ENCODE data around the gene FGF11. TPM values are rescaled to one million over a fixed set of nuclear protein-coding genes. Genes with fewer than 3 reads are reported as not detected.

The FGF11 gene
- total and polyA plus RNA-seq, 2 donors (not counting 1 experiment from before 2014, with no cell fraction given) = 0.33 to 0.87 TPM

- H2AFZ ChIP-seq (ENCODE audit: low read length) = peak within 1 kb of the TSS; percentile 83
- H3K9me3 ChIP-seq (ENCODE audit: control insufficient read depth, insufficient read depth, low read depth, low read length) = no peaks in the 10 kb centered on the region
- H3K27ac ChIP-seq (ENCODE audit: insufficient read depth, low read length) = peak within 1 kb of the TSS; percentile 90
- peaks cover 13% of the 10 kb centered on the region for H3K36me3 ChIP-seq (ENCODE audit: control insufficient read depth, insufficient read depth, low read length)
- DNase-seq (ENCODE audit: low read depth in 2 of 2) = peak; percentile 79 to 83
- H3K4me1 ChIP-seq (ENCODE audit: control insufficient read depth, extremely low read depth, insufficient read depth, low read length) = peaks cover 3% of the 10 kb centered on the region
- peak within 1 kb of the TSS; percentile 54 to 96 (median 80) for H3K4me3 ChIP-seq (replicated peaks in 1 of 4; ENCODE audit: control extremely low read depth in 1 of 4, insufficient read depth in 1 of 4, low read depth in 3 of 4, low read length in 4 of 4)
- H4K20me1 ChIP-seq (ENCODE audit: control insufficient read depth, extremely low read depth, insufficient read depth, low read length) = no peaks in the 10 kb centered on the region
- H3K27me3 ChIP-seq (ENCODE audit: control insufficient read depth, insufficient read depth, low read length) = no peaks in the 10 kb centered on the region
- H3K79me2 ChIP-seq (ENCODE audit: control insufficient read depth, insufficient read depth, low read length) = no peaks in the 10 kb centered on the region
- H3K9ac ChIP-seq (ENCODE audit: insufficient read depth, low read length) = peak within 1 kb of the TSS; percentile 80
- TF ChIP-seq EZH2 (IDR thresholded peaks at IDR 0.05; ENCODE audit: low read length, missing control alignments) (no peak), CTCF (conservative IDR thresholded peaks at IDR 0.05 in 1 of 2, IDR thresholded peaks at IDR 0.05 in 1 of 2; ENCODE audit: low read depth in 1 of 2, low read length in 2 of 2) (peak; percentile 34 to 49)
- H3K4me2 ChIP-seq (ENCODE audit: extremely low read depth, insufficient read depth, low read length) = peak within 1 kb of the TSS; percentile 99
These were observed 44.7 kb upstream of the FGF11 start, which contains the start of gene PLSCR3 for GRCh38 chr17:7394452-7395191. TSS of gene PLSCR3 (minus strand) at chr17:7394525. CDS start at chr17:7394110, 415 bp downstream.

- Histone ChIP-seq H3K9me3 (ENCODE audit: control insufficient read depth, insufficient read depth, low read depth, low read length) (no peaks in the 10 kb centered on the region), H4K20me1 (ENCODE audit: control insufficient read depth, extremely low read depth, insufficient read depth, low read length) (no peaks in the 10 kb centered on the region), H3K36me3 (ENCODE audit: control insufficient read depth, insufficient read depth, low read length) (peaks cover 6% of the 10 kb centered on the region), H2AFZ (ENCODE audit: low read length) (no peak overlapping the region), H3K79me2 (ENCODE audit: control insufficient read depth, insufficient read depth, low read length) (no peaks in the 10 kb centered on the region), H3K4me1 (ENCODE audit: control insufficient read depth, extremely low read depth, insufficient read depth, low read length) (peaks cover 3% of the 10 kb centered on the region), H3K4me2 (ENCODE audit: extremely low read depth, insufficient read depth, low read length) (no peak overlapping the region), H3K27me3 (ENCODE audit: control insufficient read depth, insufficient read depth, low read length) (no peaks in the 10 kb centered on the region), H3K4me3 (replicated peaks in 1 of 4; ENCODE audit: control extremely low read depth in 1 of 4, insufficient read depth in 1 of 4, low read depth in 3 of 4, low read length in 4 of 4) (no peak overlapping the region), H3K27ac (ENCODE audit: insufficient read depth, low read length) (no peak overlapping the region), H3K9ac (ENCODE audit: insufficient read depth, low read length) (no peak overlapping the region)
- TF ChIP-seq EZH2 (IDR thresholded peaks at IDR 0.05; ENCODE audit: low read length, missing control alignments) (no peak), CTCF (conservative IDR thresholded peaks at IDR 0.05 in 1 of 2, IDR thresholded peaks at IDR 0.05 in 1 of 2; ENCODE audit: low read depth in 1 of 2, low read length in 2 of 2) (no peak)
- no peak for DNase-seq (ENCODE audit: low read depth in 2 of 2)
These were observed 43.2 kb upstream of the FGF11 start for GRCh38 chr17:7396147-7396546.

- no peak for DNase-seq (ENCODE audit: low read depth in 2 of 2)
- Histone ChIP-seq H3K4me1 (ENCODE audit: control insufficient read depth, extremely low read depth, insufficient read depth, low read length) (peaks cover 10% of the 10 kb centered on the region), H3K27ac (ENCODE audit: insufficient read depth, low read length) (no peak overlapping the region), H3K27me3 (ENCODE audit: control insufficient read depth, insufficient read depth, low read length) (no peaks in the 10 kb centered on the region), H3K9me3 (ENCODE audit: control insufficient read depth, insufficient read depth, low read depth, low read length) (no peaks in the 10 kb centered on the region), H3K36me3 (ENCODE audit: control insufficient read depth, insufficient read depth, low read length) (no peaks in the 10 kb centered on the region), H4K20me1 (ENCODE audit: control insufficient read depth, extremely low read depth, insufficient read depth, low read length) (no peaks in the 10 kb centered on the region), H2AFZ (ENCODE audit: low read length) (no peak overlapping the region), H3K4me3 (replicated peaks in 1 of 4; ENCODE audit: control extremely low read depth in 1 of 4, insufficient read depth in 1 of 4, low read depth in 3 of 4, low read length in 4 of 4) (no peak overlapping the region), H3K79me2 (ENCODE audit: control insufficient read depth, insufficient read depth, low read length) (no peaks in the 10 kb centered on the region), H3K4me2 (ENCODE audit: extremely low read depth, insufficient read depth, low read length) (no peak overlapping the region), H3K9ac (ENCODE audit: insufficient read depth, low read length) (no peak overlapping the region)
- TF ChIP-seq EZH2 (IDR thresholded peaks at IDR 0.05; ENCODE audit: low read length, missing control alignments) (no peak), CTCF (conservative IDR thresholded peaks at IDR 0.05 in 1 of 2, IDR thresholded peaks at IDR 0.05 in 1 of 2; ENCODE audit: low read depth in 1 of 2, low read length in 2 of 2) (no peak)
These were observed 40.7 kb upstream of the FGF11 start for GRCh38 chr17:7398612-7399011.
